Measurements from ENCODE around the gene WRNIP1.

Gene WRNIP1

DNA sequence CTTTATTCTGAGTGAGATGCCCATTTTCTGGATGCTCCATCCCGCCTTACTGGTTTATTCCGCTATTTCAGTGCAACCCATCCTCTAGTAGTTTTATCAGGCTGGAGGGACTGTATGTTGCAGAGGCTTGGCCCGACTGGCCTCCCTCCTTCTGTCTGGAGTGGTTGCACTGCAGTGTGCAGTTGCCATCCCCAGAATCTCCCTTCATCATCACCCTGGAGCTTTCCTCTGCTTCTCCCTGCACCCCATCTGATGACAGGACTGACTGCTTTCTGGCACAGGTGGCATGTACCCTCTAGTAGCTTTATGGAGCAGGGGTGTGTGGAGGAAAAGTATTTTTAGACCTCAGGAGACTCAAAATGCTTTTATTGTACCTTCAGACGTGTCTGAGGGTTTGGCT is 21.1 kb downstream of the WRNIP1 start:
- TF ChIP-seq POLR2AphosphoS5 (IDR thresholded peaks at IDR 0.05; ENCODE audit: low read depth, low read length) (no peak), SIN3A (IDR thresholded peaks at IDR 0.05; ENCODE audit: borderline replicate concordance, insufficient read depth, low read length) (no peak), FOXP2 (optimal IDR thresholded peaks at IDR 0.05; ENCODE audit: borderline replicate concordance, extremely low read depth, extremely low read length, insufficient read depth) (no peak), TAF1 (IDR thresholded peaks at IDR 0.05; ENCODE audit: borderline replicate concordance, insufficient read depth, low read length) (no peak), REST (IDR thresholded peaks at IDR 0.05; ENCODE audit: insufficient read depth in 1 of 2, low read depth in 2 of 2, low read length in 2 of 2) (no peak)

DNA sequence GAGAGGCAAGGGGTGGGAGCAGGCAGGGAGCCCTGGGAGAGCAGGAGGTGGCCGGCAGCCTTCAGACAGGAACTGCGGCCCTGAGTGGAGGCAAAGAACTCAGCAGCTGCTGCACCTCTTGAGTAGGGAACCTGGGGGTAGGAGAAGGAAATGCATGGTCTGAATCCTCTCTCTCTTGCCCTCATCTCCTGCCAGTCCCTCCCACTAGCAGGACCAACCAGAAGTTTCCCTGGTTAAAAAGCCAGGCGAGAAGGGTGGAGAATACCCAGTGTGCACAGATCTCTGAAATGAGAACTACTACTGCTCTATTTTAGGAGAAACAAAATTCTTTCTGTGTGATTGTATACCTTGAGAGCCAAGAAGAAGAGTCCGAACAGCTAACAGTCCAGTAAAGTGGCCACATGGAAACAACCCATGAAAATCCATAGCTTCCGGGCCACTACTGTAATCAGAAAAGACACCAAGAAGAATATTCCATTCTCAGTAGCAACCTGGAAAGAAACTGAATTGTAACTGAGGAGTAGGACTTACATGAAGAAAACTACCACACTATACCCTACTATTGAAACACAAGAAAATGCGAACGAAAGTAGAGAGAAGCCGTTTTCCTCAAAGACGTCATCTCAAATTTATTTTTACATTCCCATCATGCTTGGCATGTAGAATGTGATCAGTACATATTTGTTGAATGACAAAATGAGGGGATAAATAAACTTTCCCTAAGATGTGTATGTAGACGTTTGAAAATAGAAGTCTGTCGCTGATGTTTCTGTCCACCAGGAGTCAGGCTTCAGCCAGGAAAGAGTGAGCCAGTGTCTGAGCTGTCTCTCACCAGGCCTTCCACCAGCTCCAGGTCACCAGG is 25.6 kb downstream of the WRNIP1 start:
- TF ChIP-seq REST (IDR thresholded peaks at IDR 0.05; ENCODE audit: insufficient read depth in 1 of 2, low read depth in 2 of 2, low read length in 2 of 2) = no peak
- TF ChIP-seq FOXP2 (optimal IDR thresholded peaks at IDR 0.05; ENCODE audit: borderline replicate concordance, extremely low read depth, extremely low read length, insufficient read depth) = no peak
- TF ChIP-seq POLR2AphosphoS5 (IDR thresholded peaks at IDR 0.05; ENCODE audit: low read depth, low read length) = no peak
- TF ChIP-seq SIN3A (IDR thresholded peaks at IDR 0.05; ENCODE audit: borderline replicate concordance, insufficient read depth, low read length) = no peak
- no peak for TF ChIP-seq TAF1 (IDR thresholded peaks at IDR 0.05; ENCODE audit: borderline replicate concordance, insufficient read depth, low read length)

DNA sequence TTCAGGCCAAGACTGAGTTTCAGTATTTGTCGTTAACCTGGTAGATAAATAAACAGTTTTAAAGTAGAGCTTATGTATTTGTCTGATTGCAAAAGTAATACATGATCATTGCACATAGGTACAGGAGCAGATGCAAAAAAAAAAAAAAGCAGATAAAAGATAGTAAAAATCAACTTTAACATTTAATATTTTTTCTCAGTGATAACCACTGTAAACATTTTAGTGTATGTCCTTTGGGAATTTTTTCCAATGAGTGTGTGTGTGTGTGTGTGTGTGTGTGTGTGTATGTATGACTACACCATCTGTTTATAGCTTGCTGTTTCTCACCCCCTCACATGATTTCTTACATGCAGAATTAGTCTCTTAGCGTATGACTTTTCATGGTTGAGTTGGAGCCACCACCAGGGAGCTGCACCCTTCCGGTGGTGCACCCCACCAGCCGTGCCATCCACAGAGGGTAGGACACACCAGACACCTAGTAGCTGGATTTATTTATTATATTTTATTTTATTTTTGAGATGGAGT is 26.3 kb downstream of the WRNIP1 start:
- TF ChIP-seq POLR2AphosphoS5 (IDR thresholded peaks at IDR 0.05; ENCODE audit: low read depth, low read length) (no peak), SIN3A (IDR thresholded peaks at IDR 0.05; ENCODE audit: borderline replicate concordance, insufficient read depth, low read length) (no peak), FOXP2 (optimal IDR thresholded peaks at IDR 0.05; ENCODE audit: borderline replicate concordance, extremely low read depth, extremely low read length, insufficient read depth) (no peak), REST (IDR thresholded peaks at IDR 0.05; ENCODE audit: insufficient read depth in 1 of 2, low read depth in 2 of 2, low read length in 2 of 2) (no peak), TAF1 (IDR thresholded peaks at IDR 0.05; ENCODE audit: borderline replicate concordance, insufficient read depth, low read length) (no peak)

- TF ChIP-seq POLR2AphosphoS5 (IDR thresholded peaks at IDR 0.05; ENCODE audit: low read depth, low read length) (no peak), REST (IDR thresholded peaks at IDR 0.05; ENCODE audit: insufficient read depth in 1 of 2, low read depth in 2 of 2, low read length in 2 of 2) (no peak), TAF1 (IDR thresholded peaks at IDR 0.05; ENCODE audit: borderline replicate concordance, insufficient read depth, low read length) (no peak), SIN3A (IDR thresholded peaks at IDR 0.05; ENCODE audit: borderline replicate concordance, insufficient read depth, low read length) (no peak), FOXP2 (optimal IDR thresholded peaks at IDR 0.05; ENCODE audit: borderline replicate concordance, extremely low read depth, extremely low read length, insufficient read depth) (no peak)
These were observed 27.3 kb downstream of the WRNIP1 start for GRCh38 chr6:2792330-2793110.

Data from PFSK-1 (cell line).